Measurements from ENCODE around the gene OXNAD1.

OXNAD1 gene

GRCh38 chr3:16264708-16265454 is at the start of gene OXNAD1, which contains the start of gene DPH3:
Gene OXNAD1 (plus strand): TSS chr3:16265212. CDS start chr3:16270953, 5,741 bp downstream.
Gene DPH3 (minus strand): TSS chr3:16264943. CDS start chr3:16264876, 67 bp downstream.
- DNase-seq = peak; percentile 99

GRCh38 chr3:16216373-16216935 is 48.6 kb upstream of the OXNAD1 start:
- DNase-seq = no peak

- no peak for DNase-seq
These were observed 45.2 kb upstream of the OXNAD1 start for GRCh38 chr3:16219777-16220176.

- DNase-seq = no peak
These were observed 43.0 kb upstream of the OXNAD1 start for GRCh38 chr3:16221990-16222389.

- DNase-seq = no peak
These were observed 42.5 kb upstream of the OXNAD1 start for GRCh38 chr3:16222547-16222946.

- DNase-seq = no peak
These were observed 40.7 kb upstream of the OXNAD1 start for GRCh38 chr3:16224325-16224724.

GRCh38 chr3:16227566-16227965 is 37.4 kb upstream of the OXNAD1 start:
- no peak for DNase-seq

GRCh38 chr3:16229681-16230080 is 35.3 kb upstream of the OXNAD1 start:
- DNase-seq = no peak

GRCh38 chr3:16231983-16232382 is 33.0 kb upstream of the OXNAD1 start:
- DNase-seq = no peak

GRCh38 chr3:16233806-16234205 is 31.2 kb upstream of the OXNAD1 start:
- no peak for DNase-seq

GRCh38 chr3:16234281-16234680 is 30.7 kb upstream of the OXNAD1 start:
- no peak for DNase-seq

- DNase-seq = no peak
These were observed 28.9 kb upstream of the OXNAD1 start for GRCh38 chr3:16236030-16236639.

- no peak for DNase-seq
These were observed 28.1 kb upstream of the OXNAD1 start for GRCh38 chr3:16236856-16237393.

GRCh38 chr3:16239086-16239770 is 25.8 kb upstream of the OXNAD1 start:
- no peak for DNase-seq

GRCh38 chr3:16239780-16240179 is 25.2 kb upstream of the OXNAD1 start:
- DNase-seq = no peak

- no peak for DNase-seq
These were observed 24.6 kb upstream of the OXNAD1 start for GRCh38 chr3:16240229-16241023.

GRCh38 chr3:16241225-16241624 is 23.8 kb upstream of the OXNAD1 start:
- DNase-seq = no peak

- DNase-seq = no peak
These were observed 22.8 kb upstream of the OXNAD1 start for GRCh38 chr3:16242177-16242576.

GRCh38 chr3:16243706-16244490 is 21.1 kb upstream of the OXNAD1 start:
- no peak for DNase-seq

- no peak for DNase-seq
These were observed 19.4 kb upstream of the OXNAD1 start for GRCh38 chr3:16245609-16246008.

- DNase-seq = peak; percentile 75
These were observed 17.5 kb upstream of the OXNAD1 start for GRCh38 chr3:16247282-16248061.

Data from activated naive CD4-positive, alpha-beta T cell treated with Interleukin-2 at 50 U/mL for 16 hours (primary cell).